ENCODE measurements around the gene PSMA5. TPM values are rescaled to one million over a fixed set of nuclear protein-coding genes. Genes with fewer than 3 reads are reported as not detected.
A peak's percentile ranks its signal among the peaks of the same experiment; 100 is the strongest.
"Not testable (repeated sequence)": the region's sequence is repeated elsewhere in the genome, so short reads cannot be mapped to it uniquely, and the experiment has no call there.

Gene PSMA5
- total RNA-seq (100 to 1,000 TPM in 1 of 5 experiments, 10 to 100 TPM in 4; 38.3 to 203 (median 70.7) TPM), polyA plus RNA-seq (10 to 100 TPM; 80.0 to 81.9 TPM), total RNA-seq (42.7 reads per million, percentile 68 among the genes with 10 or more reads in this experiment)

DNA sequence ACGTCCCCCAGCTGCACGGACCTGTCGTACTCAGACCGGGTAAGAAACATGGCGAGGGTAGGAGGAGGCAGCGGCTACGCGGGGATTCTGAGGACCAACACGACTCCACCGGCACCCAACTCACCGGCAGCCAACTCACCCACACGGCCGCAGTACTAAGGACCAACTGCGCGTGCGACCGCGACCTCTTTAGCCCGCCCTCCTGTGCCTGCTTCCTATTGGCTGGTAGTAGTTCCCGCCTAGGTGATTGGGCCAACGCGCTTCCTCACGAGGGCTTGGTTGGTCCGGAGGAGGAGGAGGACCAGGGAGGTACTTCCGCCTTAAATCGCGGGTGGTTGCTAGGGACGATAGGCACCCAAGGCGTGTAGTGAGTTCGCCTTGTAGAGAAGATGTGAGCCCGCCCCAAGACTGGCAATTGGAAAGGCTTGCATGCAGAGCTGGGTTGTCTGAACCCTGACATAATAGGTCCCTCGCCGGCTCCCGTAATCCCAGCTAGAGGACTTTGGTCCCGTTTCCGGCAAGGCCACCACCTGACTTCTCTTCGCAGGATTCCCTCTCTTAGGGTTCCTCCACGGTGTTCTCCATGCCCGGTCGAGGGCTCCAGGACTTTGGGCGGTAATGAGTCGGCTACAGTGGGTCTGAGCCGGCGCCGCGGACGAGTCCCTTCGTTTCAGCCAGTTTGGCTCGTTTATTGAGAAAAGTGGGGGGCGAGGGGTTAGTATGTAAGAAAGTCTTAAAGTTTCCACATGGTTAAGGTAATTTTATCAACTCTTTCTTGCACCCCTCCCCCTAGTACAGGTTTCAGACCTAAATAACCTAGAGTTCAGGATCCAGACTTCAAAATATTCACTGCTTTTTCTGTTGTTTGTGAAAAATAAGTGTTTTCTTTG, at the start of gene PSMA5:
Gene PSMA5 (minus strand): TSS at position 168 of the 890 bp plus-strand sequence. CDS start 118 bp downstream, at position 50.
- POLR2A ChIA-PET: interaction anchor here (0.5 to 4.1 kb wide), 11 partner anchors 56 to 757 kb away, joined by 3 to 34 read pairs (median 5); partner anchors contain the start of genes ATXN7L2, CYB561D1, GNAI3 and PSRC1
- Histone ChIP-seq H3K4me3 (ENCODE audit: low read length) (peak within 1 kb of the TSS; percentile 77), H3K36me3 (ENCODE audit: control insufficient read depth in 2 of 3, insufficient read depth in 3 of 3, low read length in 3 of 3) (no peaks in the 10 kb centered on the region), H3K4me1 (ENCODE audit: control insufficient read depth in 2 of 2, insufficient read depth in 2 of 2, low read length in 2 of 2) (peaks cover 27 to 29% of the 10 kb centered on the region in 2 donors), H3K27ac (ENCODE audit: low read depth, low read length) (peak within 1 kb of the TSS; percentile 91), H3K9me3 (ENCODE audit: control insufficient read depth in 2 of 3, low read length in 3 of 3) (no peaks in the 10 kb centered on the region), H3K27me3 (ENCODE audit: control insufficient read depth in 2 of 2, insufficient read depth in 2 of 2, low read length in 2 of 2) (no peaks in the 10 kb centered on the region)
- H3K36me3 Mint-ChIP-seq: peaks cover 0 to 20% (median 5%) of the 10 kb centered on the region in 5 donors
- no peaks in the 10 kb centered on the region for H3K27me3 Mint-ChIP-seq
- DNase-seq (peak; percentile 73 to 97 (median 95)), ATAC-seq (peak; percentile 96)
- no peaks in the 10 kb centered on the region for H3K9me3 Mint-ChIP-seq
- H3K4me3 Mint-ChIP-seq: peak within 1 kb of the TSS; percentile 95 to 99 (median 98)
- H3K27ac Mint-ChIP-seq: peak within 1 kb of the TSS; percentile 80 to 99 (median 98)
- intact Hi-C loops (cut with micrococcal nuclease): loop anchor here (1.0 to 10.0 kb wide), 19 partner anchors 27 to 981 kb away; partner anchors contain the start of genes ATXN7L2 (in 2 of the 2), CLCC1 (in 2 of the 2), GNAI3 (in 2 of the 2) and SYPL2 (in 2 of the 2)
- CTCF ChIA-PET: interaction anchor here (0.5 to 1.7 kb wide), 4 partner anchors 64 to 667 kb away, joined by 3 to 5 read pairs (median 4); no protein-coding TSS in a partner anchor
- H3K4me1 Mint-ChIP-seq: peaks cover 29 to 46% (median 34%) of the 10 kb centered on the region in 7 donors

- Histone ChIP-seq H3K27me3 (ENCODE audit: control insufficient read depth in 2 of 2, insufficient read depth in 2 of 2, low read length in 2 of 2) (peaks cover 0 to 12% of the 10 kb centered on the region in 2 donors), H3K36me3 (ENCODE audit: control insufficient read depth in 2 of 3, insufficient read depth in 3 of 3, low read length in 3 of 3) (no peaks in the 10 kb centered on the region), H3K4me3 (ENCODE audit: low read length) (no peak overlapping the region), H3K9me3 (ENCODE audit: control insufficient read depth in 2 of 3, low read length in 3 of 3) (no peaks in the 10 kb centered on the region), H3K27ac (ENCODE audit: low read depth, low read length) (no peak overlapping the region), H3K4me1 (ENCODE audit: control insufficient read depth in 2 of 2, insufficient read depth in 2 of 2, low read length in 2 of 2) (no peaks in the 10 kb centered on the region)
- Mint-ChIP-seq H3K27ac (no peak overlapping the region), H3K36me3 (peaks cover 0 to 4% (median 0%) of the 10 kb centered on the region in 5 donors), H3K27me3 (peaks cover 33 to 67% (median 41%) of the 10 kb centered on the region in 5 donors), H3K4me1 (peaks cover 0 to 18% (median 6%) of the 10 kb centered on the region in 7 donors), H3K9me3 (no peaks in the 10 kb centered on the region), H3K4me3 (no peak overlapping the region)
- ChIA-PET POLR2A (no interaction called here), CTCF (interaction anchor here (1.1 kb wide), 1 partner anchor 15 kb away, joined by 3 read pairs; no protein-coding TSS in a partner anchor)
- intact Hi-C loops (cut with micrococcal nuclease): no loop called here
- DNase-seq (no peak), ATAC-seq (no peak)
Observed at GRCh38 chr1:109475261-109475660, 49.0 kb upstream of the PSMA5 start.

DNA sequence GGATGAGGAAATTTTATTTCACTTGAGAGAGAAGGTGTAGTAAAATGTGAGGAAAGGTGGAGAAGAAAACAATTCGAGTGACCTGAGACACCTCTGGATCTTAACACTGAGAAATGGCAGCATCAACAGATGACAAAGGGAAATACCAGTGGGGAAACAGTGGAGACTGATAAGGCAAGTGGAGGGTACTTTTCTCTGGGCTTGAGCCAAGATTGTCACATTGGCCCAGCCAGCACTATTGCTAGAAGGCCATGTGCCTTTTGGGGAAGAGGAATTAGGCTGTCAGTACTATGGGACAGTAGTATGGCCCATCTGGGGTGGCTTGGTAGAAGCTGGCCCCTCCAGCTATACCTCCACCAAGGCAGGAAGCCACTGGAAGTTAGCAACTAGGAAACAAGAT, 48.4 kb upstream of the PSMA5 start:
- Histone ChIP-seq H3K4me3 (ENCODE audit: low read length) (no peak overlapping the region), H3K27ac (ENCODE audit: low read depth, low read length) (no peak overlapping the region), H3K4me1 (ENCODE audit: control insufficient read depth in 2 of 2, insufficient read depth in 2 of 2, low read length in 2 of 2) (no peaks in the 10 kb centered on the region), H3K36me3 (ENCODE audit: control insufficient read depth in 2 of 3, insufficient read depth in 3 of 3, low read length in 3 of 3) (no peaks in the 10 kb centered on the region), H3K27me3 (ENCODE audit: control insufficient read depth in 2 of 2, insufficient read depth in 2 of 2, low read length in 2 of 2) (peaks cover 0 to 12% of the 10 kb centered on the region in 2 donors), H3K9me3 (ENCODE audit: control insufficient read depth in 2 of 3, low read length in 3 of 3) (no peaks in the 10 kb centered on the region)
- Mint-ChIP-seq H3K27ac (no peak overlapping the region), H3K4me3 (no peak overlapping the region), H3K27me3 (peaks cover 37 to 68% (median 45%) of the 10 kb centered on the region in 5 donors), H3K9me3 (no peaks in the 10 kb centered on the region), H3K36me3 (peaks cover 0 to 4% (median 0%) of the 10 kb centered on the region in 5 donors), H3K4me1 (peaks cover 0 to 16% (median 6%) of the 10 kb centered on the region in 7 donors)
- CTCF ChIA-PET: interaction anchor here (1.0 to 1.1 kb wide), 2 partner anchors 16 to 58 kb away, joined by 3 read pairs; no protein-coding TSS in a partner anchor
- intact Hi-C loops (cut with micrococcal nuclease): no loop called here
- POLR2A ChIA-PET: no interaction called here
- DNase-seq: no peak
- no peak for ATAC-seq

GRCh38 chr1:109473284-109474057, 47.2 kb upstream of the PSMA5 start:
- H3K4me1 ChIP-seq (ENCODE audit: control insufficient read depth in 2 of 2, insufficient read depth in 2 of 2, low read length in 2 of 2); POLR2A ChIA-PET; intact Hi-C loops (cut with micrococcal nuclease); H3K9me3 Mint-ChIP-seq; H3K36me3 ChIP-seq (ENCODE audit: control insufficient read depth in 2 of 3, insufficient read depth in 3 of 3, low read length in 3 of 3); ATAC-seq; H3K4me1 Mint-ChIP-seq; H3K4me3 ChIP-seq (ENCODE audit: low read length); H3K27ac Mint-ChIP-seq; DNase-seq; H3K36me3 Mint-ChIP-seq; H3K9me3 ChIP-seq (ENCODE audit: control insufficient read depth in 2 of 3, low read length in 3 of 3); H3K27ac ChIP-seq (ENCODE audit: low read depth, low read length); CTCF ChIA-PET; H3K4me3 Mint-ChIP-seq: not testable (repeated sequence)
- H3K27me3 ChIP-seq (ENCODE audit: control insufficient read depth in 2 of 2, insufficient read depth in 2 of 2, low read length in 2 of 2): peaks cover 3 to 12% of the 10 kb centered on the region in 2 donors
- H3K27me3 Mint-ChIP-seq: peaks cover 43 to 68% (median 51%) of the 10 kb centered on the region in 5 donors

DNA sequence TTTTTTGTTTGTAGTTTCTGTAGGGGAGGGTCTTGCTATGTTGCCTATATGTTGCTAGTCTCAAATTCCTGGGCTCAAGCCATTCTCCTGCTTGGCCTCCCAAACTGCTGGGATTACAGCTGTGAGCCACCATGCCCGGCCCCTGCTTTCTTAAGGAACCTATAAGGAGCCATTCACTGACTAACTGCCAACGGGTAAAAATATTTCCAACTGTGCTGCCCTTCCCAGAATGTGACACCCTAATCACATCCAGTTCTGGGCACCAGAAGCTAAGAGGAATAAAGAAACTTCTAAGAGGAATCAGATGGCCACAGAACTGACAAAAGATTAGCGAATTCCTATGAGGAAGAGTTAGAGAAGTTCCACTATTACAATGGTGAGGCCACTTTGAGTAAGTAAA, 46.5 kb upstream of the PSMA5 start:
- Histone ChIP-seq H3K27ac (ENCODE audit: low read depth, low read length) (no peak overlapping the region), H3K9me3 (ENCODE audit: control insufficient read depth in 2 of 3, low read length in 3 of 3) (no peaks in the 10 kb centered on the region), H3K4me1 (ENCODE audit: control insufficient read depth in 2 of 2, insufficient read depth in 2 of 2, low read length in 2 of 2) (no peaks in the 10 kb centered on the region), H3K27me3 (ENCODE audit: control insufficient read depth in 2 of 2, insufficient read depth in 2 of 2, low read length in 2 of 2) (peaks cover 6 to 12% of the 10 kb centered on the region in 2 donors), H3K4me3 (ENCODE audit: low read length) (no peak overlapping the region), H3K36me3 (ENCODE audit: control insufficient read depth in 2 of 3, insufficient read depth in 3 of 3, low read length in 3 of 3) (no peaks in the 10 kb centered on the region)
- CTCF ChIA-PET: no interaction called here
- H3K27me3 Mint-ChIP-seq: peaks cover 50 to 75% (median 57%) of the 10 kb centered on the region in 5 donors
- no peak overlapping the region for H3K27ac Mint-ChIP-seq
- H3K4me1 Mint-ChIP-seq: peaks cover 0 to 3% (median 0%) of the 10 kb centered on the region in 7 donors
- intact Hi-C loops (cut with micrococcal nuclease): no loop called here
- ATAC-seq (no peak), DNase-seq (no peak)
- no peak overlapping the region for H3K4me3 Mint-ChIP-seq
- POLR2A ChIA-PET: no interaction called here
- H3K9me3 Mint-ChIP-seq: no peaks in the 10 kb centered on the region
- H3K36me3 Mint-ChIP-seq: peaks cover 0 to 4% (median 0%) of the 10 kb centered on the region in 5 donors

DNA sequence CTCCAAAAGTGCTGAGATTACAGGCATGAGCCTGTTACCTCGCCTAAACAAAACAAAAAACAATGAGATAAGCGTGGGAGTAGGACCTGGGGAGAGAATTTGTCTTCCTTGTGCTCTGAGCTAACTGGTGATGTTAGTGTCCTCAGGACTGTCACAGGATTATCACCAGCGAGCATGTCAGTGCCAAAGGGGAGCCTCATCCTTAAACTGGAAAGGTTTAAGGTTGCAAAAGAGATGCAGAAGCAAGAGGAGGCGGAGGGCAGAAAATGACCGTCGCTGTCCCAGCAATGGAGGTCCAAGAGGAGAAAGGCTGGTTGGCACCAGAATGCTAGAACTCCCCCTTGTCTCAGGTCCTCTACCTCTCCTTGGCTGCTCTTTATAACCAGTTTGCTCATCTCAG, 44.0 kb upstream of the PSMA5 start:
- Histone ChIP-seq H3K27me3 (ENCODE audit: control insufficient read depth in 2 of 2, insufficient read depth in 2 of 2, low read length in 2 of 2) (peaks cover 15 to 16% of the 10 kb centered on the region in 2 donors), H3K9me3 (ENCODE audit: control insufficient read depth in 2 of 3, low read length in 3 of 3) (no peaks in the 10 kb centered on the region), H3K4me1 (ENCODE audit: control insufficient read depth in 2 of 2, insufficient read depth in 2 of 2, low read length in 2 of 2) (peaks cover 0 to 3% of the 10 kb centered on the region in 2 donors), H3K4me3 (ENCODE audit: low read length) (no peak overlapping the region), H3K27ac (ENCODE audit: low read depth, low read length) (no peak overlapping the region), H3K36me3 (ENCODE audit: control insufficient read depth in 2 of 3, insufficient read depth in 3 of 3, low read length in 3 of 3) (no peaks in the 10 kb centered on the region)
- H3K9me3 Mint-ChIP-seq: no peaks in the 10 kb centered on the region
- peaks cover 52 to 85% (median 62%) of the 10 kb centered on the region in 5 donors for H3K27me3 Mint-ChIP-seq
- no peak overlapping the region for H3K27ac Mint-ChIP-seq
- no peak overlapping the region for H3K4me3 Mint-ChIP-seq
- no peaks in the 10 kb centered on the region for H3K36me3 Mint-ChIP-seq
- DNase-seq (no peak), ATAC-seq (no peak)
- ChIA-PET POLR2A (interaction anchor here (0.6 kb wide), 1 partner anchor 510 kb away, joined by 3 read pairs; no protein-coding TSS in a partner anchor), CTCF (interaction anchor here (0.6 kb wide), 1 partner anchor 273 kb away, joined by 3 read pairs; no protein-coding TSS in a partner anchor)
- intact Hi-C loops (cut with micrococcal nuclease): no loop called here
- H3K4me1 Mint-ChIP-seq: peaks cover 0 to 11% (median 7%) of the 10 kb centered on the region in 7 donors

All from naive thymus-derived CD4-positive, alpha-beta T cell (primary cell).